Measurements from ENCODE around the gene TARS2. TPM values are rescaled to one million over a fixed set of nuclear protein-coding genes. Genes with fewer than 3 reads are reported as not detected.

TARS2 gene
- total and polyA plus RNA-seq, 2 of the 4 experiments (the other 2 are of a cell fraction) = 10.9 to 21.8 TPM

- no peak overlapping the region for H4K8ac ChIP-seq (ENCODE audit: low read depth in 2 of 2, low read length in 2 of 2)
- no peak overlapping the region for H2AFZ ChIP-seq (replicated peaks; ENCODE audit: low read length, poor library complexity)
- intact Hi-C loops (cut with micrococcal nuclease) = no loop called here
- H3K56ac ChIP-seq (ENCODE audit: extremely low read depth, insufficient read depth, low read length) = no peak overlapping the region
- ATAC-seq (ENCODE audit: low read depth) = no peak
- H2BK120ac ChIP-seq (ENCODE audit: low read depth, low read length) = no peak overlapping the region
- H3K9me1 ChIP-seq (ENCODE audit: insufficient read depth, low read length) = 0 out of 2 replicates have a peak, but pooled peaks cover 3% of the 10 kb centered on the region
- ChIA-PET CTCF (no interaction called here), POLR2A (ENCODE audit: unreplicated experiment) (interaction anchor here (1.1 kb wide), 1 partner anchor 9 kb away, joined by 7 read pairs; no protein-coding TSS in a partner anchor)
- WGBS, 2 experiments (ENCODE audit: extremely low coverage in 2 of 2, insufficient read length in 1 of 2) = 60% methylated on average over 1 of the region's 6 CpGs; no CpG with 5 or more reads in 1 of the 2 experiments
- H3K18ac ChIP-seq (ENCODE audit: low read depth, low read length) = no peak overlapping the region
- H2AK9ac ChIP-seq (replicated peaks; ENCODE audit: low read depth, low read length, poor library complexity) = no peak overlapping the region
- no peak overlapping the region for H2BK5ac ChIP-seq (ENCODE audit: low read depth, low read length, poor library complexity, severe bottlenecking)
- peaks cover 0 to 19% of the 10 kb centered on the region in 2 experiments; a peak in 2 of 4 replicates for H3K79me1 ChIP-seq (ENCODE audit: low read depth in 1 of 2, low read length in 2 of 2)
- no peak overlapping the region for H4K91ac ChIP-seq (ENCODE audit: insufficient read depth, low read depth, low read length)
- no peak overlapping the region for H3K4me2 ChIP-seq (ENCODE audit: low read depth, low read length)
- H2BK20ac ChIP-seq (ENCODE audit: low read depth, low read length) = no peak overlapping the region
- peak overlapping the region; percentile 38; the same call in 1 of the 2 replicates for H3K23ac ChIP-seq (ENCODE audit: low read depth, low read length)
- no peak overlapping the region for H3K4me3 ChIP-seq (ENCODE audit: insufficient read depth, low read depth, low read length)
- H3K27me3 ChIP-seq (ENCODE audit: control insufficient read depth, insufficient read depth, low read length) = no peaks in the 10 kb centered on the region
- H3K9me3 ChIP-seq (ENCODE audit: control insufficient read depth, insufficient read depth, low read length) = no peaks in the 10 kb centered on the region
- no peak overlapping the region for H3K4ac ChIP-seq (ENCODE audit: low read depth, low read length)
- dilution Hi-C loops (cut with HindIII; ENCODE audit: low sequenced_read_pairs, unreplicated experiment) = no loop called here
- H3K36me3 ChIP-seq (ENCODE audit: control insufficient read depth, insufficient read depth, low read length) = no peaks in the 10 kb centered on the region
- no peak overlapping the region for H4K5ac ChIP-seq (ENCODE audit: low read depth, low read length)
- H3K4me1 ChIP-seq (ENCODE audit: control insufficient read depth, insufficient read depth, low read length) = peaks cover 10% of the 10 kb centered on the region
- DNase-seq = no peak
- H4K20me1 ChIP-seq (ENCODE audit: insufficient read depth, low read length) = no peaks in the 10 kb centered on the region; the same call in 1 of the 2 replicates
- H3K27ac ChIP-seq (ENCODE audit: insufficient read depth, low read length) = no peak overlapping the region
- no peak overlapping the region for H2BK15ac ChIP-seq (ENCODE audit: low read depth, low read length)
- H3K14ac ChIP-seq (replicated peaks; ENCODE audit: low read depth, low read length) = no peak overlapping the region; the same call in 1 of the 2 replicates
- no peak for TF ChIP-seq NFE2L2 (IDR thresholded peaks at IDR 0.05; ENCODE audit: low read depth, low read length)
- no peak for TF ChIP-seq SMC3 (IDR thresholded peaks at IDR 0.05; ENCODE audit: low read depth, low read length)
- TF ChIP-seq CEBPB (IDR thresholded peaks at IDR 0.05; ENCODE audit: low read depth, low read length) = no peak
- TF ChIP-seq MAZ (IDR thresholded peaks at IDR 0.05; ENCODE audit: borderline replicate concordance, low read depth, low read length) = no peak
- TF ChIP-seq CHD1 (IDR thresholded peaks at IDR 0.05; ENCODE audit: low read depth, low read length) = no peak
- TF ChIP-seq ELK1 (IDR thresholded peaks at IDR 0.05; ENCODE audit: borderline replicate concordance, low read depth, low read length) = no peak
- TF ChIP-seq RCOR1 (IDR thresholded peaks at IDR 0.05; ENCODE audit: insufficient replicate concordance, low read length) = no peak
- TF ChIP-seq MXI1 (IDR thresholded peaks at IDR 0.05; ENCODE audit: borderline replicate concordance, low read depth, low read length) = no peak
- TF ChIP-seq RFX5 (IDR thresholded peaks at IDR 0.05; ENCODE audit: low read depth, low read length) = no peak
- no peak for TF ChIP-seq CTCF (conservative IDR thresholded peaks at IDR 0.05; ENCODE audit: low read depth, low read length)
- no peak for TF ChIP-seq USF2 (IDR thresholded peaks at IDR 0.05; ENCODE audit: low read depth, low read length)
- TF ChIP-seq MAFK (IDR thresholded peaks at IDR 0.05; ENCODE audit: low read depth, low read length) = no peak
- 0 out of 2 replicates have a peak overlapping the region, but pooled peaks have one; percentile 3 for H2AK5ac ChIP-seq (ENCODE audit: low read depth, low read length)
- in situ Hi-C loops (cut with MboI; ENCODE audit: low sequenced_read_pairs) = no loop called here
- BruUV-seq (replicated peaks) = no TSS peak
- no peak overlapping the region for H3K9ac ChIP-seq (ENCODE audit: low read depth, low read length)
Measured at GRCh38 chr1:150545486-150546032, 58.3 kb downstream of the TARS2 start.

Measured in IMR-90 (cell line).